HG03354 (cell line): ENCODE data around the gene UNC5A.

Experiments used
- ATAC-seq: cut with Tn5 transposase; IDR thresholded peaks from one replicate; pipeline ENCODE4 v1.9.1; 2021; ENCODE audit warnings: mild to moderate bottlenecking; ENCODE audit not compliant: unreplicated experiment, poor library complexity, severe bottlenecking

The UNC5A gene

GRCh38 chr5:176873541-176874172 lies 63.3 kb downstream of the UNC5A start:
- ATAC-seq: no peak

GRCh38 chr5:176874198-176874780 lies 63.9 kb downstream of the UNC5A start:
- ATAC-seq: no peak

DNA sequence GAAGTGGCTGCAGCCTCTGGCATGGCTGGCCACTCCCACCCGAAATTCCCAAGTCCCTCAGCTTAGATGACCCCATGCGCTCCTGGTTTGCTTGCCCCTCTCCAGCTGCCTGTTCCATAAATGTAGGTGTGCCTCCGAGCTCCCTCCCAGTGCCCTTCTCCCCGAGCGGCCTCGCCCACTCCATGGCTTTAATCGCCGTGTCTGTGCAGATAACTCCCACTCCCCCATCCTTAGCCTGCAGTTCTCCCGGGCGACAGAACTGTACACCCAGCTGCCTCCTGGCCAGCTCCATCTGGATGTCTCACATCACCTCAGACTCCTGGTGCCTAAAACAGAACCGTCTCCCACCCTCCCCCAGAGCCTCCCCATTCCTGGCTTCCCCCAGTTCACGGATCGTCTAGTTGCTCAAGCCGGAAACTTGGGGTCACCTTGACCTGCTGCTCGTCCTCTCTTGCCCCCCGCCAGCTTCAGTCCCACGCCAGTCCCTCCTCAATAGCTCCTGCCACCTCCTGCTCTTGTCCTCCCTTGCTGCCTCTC lies 64.7 kb downstream of the UNC5A start:
- no peak for ATAC-seq

GRCh38 chr5:176875783-176876505 lies 65.6 kb downstream of the UNC5A start:
- no peak for ATAC-seq

GRCh38 chr5:176876506-176877431 lies 66.4 kb downstream of the UNC5A start:
- no peak for ATAC-seq

- ATAC-seq: no peak
Observed at GRCh38 chr5:176877793-176878331, 67.5 kb downstream of the UNC5A start.

GRCh38 chr5:176878463-176878862 lies 68.1 kb downstream of the UNC5A start:
- no peak for ATAC-seq

GRCh38 chr5:176878906-176879662 lies 68.7 kb downstream of the UNC5A start:
- ATAC-seq: no peak

- ATAC-seq: no peak
Observed at GRCh38 chr5:176879663-176880361, 69.5 kb downstream of the UNC5A start.

- ATAC-seq: no peak
Observed at GRCh38 chr5:176880366-176881020, 70.1 kb downstream of the UNC5A start.

GRCh38 chr5:176881021-176881749 lies 70.8 kb downstream of the UNC5A start:
- no peak for ATAC-seq

DNA sequence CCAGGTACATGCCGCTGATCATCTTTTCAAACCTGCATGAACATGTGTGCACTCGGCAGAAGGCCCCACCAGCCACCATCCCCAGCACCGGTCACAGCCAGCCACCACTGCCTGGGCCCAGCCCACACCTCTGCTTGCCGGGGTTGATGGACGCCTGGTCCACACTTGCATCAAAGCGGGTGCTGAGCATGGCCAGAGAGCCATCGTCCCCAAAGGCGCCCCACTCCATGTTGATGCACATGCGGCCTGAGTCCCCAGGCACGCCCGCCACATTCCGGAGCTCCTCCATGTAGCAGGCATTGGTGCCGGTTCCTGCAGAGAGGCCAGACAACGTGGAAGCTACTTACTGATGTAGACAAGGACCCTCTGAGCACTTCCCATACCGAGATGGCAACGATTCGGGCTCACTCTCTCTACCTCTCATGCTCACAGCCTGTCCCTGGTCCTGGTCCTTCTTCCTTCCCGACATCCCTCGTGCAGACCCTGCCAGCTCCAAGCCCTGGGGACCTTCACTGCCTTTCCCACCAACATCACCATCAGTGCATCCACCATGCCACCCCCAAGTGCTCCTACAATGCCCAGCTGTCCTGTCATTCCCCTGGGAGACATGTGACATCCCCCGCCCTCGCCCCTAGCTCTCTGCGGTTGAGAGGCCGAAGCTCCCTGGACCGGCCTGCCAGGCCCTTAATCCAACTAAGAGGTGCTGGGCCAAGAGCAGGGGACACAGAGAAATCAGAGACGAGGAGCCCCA lies 71.6 kb downstream of the UNC5A start:
- ATAC-seq: no peak

DNA sequence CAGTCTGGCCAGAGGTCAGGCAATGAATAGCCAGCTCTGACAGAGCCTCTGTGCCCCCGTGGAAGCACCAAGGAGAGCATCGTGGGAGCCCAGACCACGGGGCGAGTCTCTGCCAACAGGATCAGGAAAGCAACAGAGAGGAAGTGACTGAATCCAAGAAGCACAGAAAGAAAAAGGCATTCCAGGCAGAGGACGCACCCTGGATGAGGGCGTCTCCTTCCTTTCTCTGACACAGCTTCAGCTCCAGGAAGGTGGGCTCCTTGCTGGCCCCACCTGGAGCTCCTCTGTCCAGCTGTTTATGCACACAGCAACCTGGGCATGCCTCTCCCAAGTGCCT lies 72.2 kb downstream of the UNC5A start:
- no peak for ATAC-seq

- ATAC-seq: no peak
Observed at GRCh38 chr5:176883700-176884570, 73.6 kb downstream of the UNC5A start.

DNA sequence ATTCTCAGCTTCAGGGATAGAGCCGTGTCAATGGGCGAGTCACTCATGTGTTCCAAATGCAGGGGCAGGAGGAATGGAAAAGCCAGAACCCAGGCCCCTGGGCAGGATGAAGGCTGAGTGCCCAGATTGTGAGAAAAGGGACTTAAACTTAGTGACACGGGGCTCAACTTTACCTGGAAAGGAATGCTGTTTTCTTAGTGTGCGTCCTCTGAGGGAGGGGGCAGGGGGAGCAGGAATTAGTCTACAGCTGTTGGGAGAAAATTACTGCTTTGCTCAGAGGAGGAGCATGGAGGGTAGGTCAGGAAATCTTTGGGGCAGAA lies 74.2 kb downstream of the UNC5A start:
- no peak for ATAC-seq
